ENCODE measurements around the gene SMOC2.

Gene SMOC2, protein sequence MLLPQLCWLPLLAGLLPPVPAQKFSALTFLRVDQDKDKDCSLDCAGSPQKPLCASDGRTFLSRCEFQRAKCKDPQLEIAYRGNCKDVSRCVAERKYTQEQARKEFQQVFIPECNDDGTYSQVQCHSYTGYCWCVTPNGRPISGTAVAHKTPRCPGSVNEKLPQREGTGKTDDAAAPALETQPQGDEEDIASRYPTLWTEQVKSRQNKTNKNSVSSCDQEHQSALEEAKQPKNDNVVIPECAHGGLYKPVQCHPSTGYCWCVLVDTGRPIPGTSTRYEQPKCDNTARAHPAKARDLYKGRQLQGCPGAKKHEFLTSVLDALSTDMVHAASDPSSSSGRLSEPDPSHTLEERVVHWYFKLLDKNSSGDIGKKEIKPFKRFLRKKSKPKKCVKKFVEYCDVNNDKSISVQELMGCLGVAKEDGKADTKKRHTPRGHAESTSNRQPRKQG

DNA sequence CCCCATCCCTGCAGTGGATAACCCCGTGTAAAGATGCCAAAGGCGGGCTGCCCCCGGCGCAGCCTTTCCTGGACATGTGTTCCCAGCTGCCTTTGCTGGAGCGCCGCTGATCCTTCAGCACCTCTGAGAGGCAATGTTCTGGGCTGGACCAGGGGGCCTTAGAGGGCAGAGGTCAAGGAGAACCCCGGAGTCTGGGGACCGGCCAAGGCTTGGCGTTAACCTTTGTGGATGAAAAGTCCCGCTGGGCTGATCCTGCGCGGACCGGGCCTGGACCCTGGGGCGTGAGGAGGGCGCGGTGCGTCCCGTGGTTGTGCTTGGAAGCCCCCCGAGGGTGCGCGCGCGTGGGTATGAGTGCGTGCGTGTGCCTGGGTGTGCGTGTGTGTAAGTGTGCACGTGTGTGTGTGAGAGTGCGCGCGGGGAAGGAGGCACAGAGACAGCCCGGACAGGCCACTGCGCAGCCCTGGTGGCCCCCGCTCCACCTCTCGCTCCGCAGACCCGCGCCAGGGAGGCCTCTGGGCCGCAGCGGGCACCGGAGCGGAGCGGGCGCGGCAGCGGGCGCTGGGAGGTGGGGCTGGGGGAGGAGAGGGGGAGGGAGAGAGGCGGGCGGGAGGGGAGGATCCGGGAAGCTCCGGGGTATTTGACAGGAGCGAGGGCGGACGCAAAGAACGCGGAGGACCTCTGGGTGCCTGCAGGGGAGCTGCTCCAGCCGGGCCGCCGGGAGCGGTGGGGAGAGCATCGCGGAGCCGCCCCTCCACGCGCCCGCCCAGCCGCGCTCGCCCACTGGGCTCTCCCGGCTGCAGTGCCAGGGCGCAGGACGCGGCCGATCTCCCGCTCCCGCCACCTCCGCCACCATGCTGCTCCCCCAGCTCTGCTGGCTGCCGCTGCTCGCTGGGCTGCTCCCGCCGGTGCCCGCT, at the start of gene SMOC2:
Gene SMOC2 (plus strand): TSS at position 665 of the 914 bp plus-strand sequence. CDS start 187 bp downstream, at position 852.
- no peak for DNase-seq (ENCODE audit: low read depth in 2 of 2)

DNA sequence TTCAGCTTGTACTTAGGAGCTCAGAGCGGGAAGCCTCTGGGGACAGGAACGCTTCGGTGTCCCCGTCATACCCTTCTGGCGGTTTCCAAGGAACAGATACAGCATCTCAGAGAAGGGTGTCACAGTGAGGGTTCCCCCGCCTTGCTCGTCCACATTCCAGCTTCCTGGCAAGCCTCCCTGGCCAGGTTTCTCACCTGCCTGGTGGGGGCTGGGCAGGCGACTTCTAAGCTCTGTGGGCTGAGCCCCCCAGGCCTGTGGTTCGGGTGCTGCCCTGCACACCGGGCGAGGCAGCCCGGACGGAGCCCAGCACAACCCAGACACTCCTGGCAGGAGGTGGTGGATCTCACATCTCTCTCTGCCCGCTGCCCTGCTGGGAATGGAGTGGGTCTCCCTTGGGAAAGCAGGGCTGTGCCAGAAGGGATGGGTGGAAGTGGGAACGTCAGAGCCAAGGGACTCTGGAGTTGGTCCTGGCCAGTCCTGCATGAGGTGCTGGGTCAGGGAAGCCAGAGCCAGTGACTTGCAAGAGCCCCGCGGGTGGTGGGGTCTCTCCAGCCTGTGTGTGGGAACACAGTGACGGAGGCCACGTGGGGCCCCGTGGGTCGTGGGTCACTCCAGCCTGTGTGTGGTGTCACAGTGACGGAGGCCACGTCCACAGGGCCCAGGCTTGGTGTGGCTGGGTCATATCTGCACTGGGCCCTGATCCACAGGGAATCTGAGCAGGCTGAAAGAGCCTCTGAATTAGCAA, 47.7 kb upstream of the SMOC2 start:
- no peak for DNase-seq (ENCODE audit: low read depth in 2 of 2)

DNA sequence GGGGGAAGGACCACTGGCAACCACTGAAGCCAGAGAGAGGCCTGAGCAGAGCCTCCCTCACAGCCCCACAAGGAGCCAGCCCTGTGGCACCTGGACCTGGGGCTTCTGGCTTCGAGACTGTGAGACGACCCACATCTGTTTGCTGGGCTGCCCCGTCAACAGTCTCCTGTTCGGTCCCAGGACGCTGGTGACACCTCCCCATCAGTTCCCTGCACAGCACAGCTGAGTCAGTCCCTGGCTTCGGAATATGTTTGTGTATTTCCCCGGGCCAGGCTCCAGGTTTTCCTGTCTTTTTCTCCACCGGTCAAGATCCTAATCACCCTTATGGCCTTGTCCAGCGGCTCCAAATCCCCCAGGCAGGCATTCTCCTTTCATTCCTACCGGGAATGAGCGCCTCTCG, 46.4 kb upstream of the SMOC2 start:
- no peak for DNase-seq (ENCODE audit: low read depth in 2 of 2)

DNA sequence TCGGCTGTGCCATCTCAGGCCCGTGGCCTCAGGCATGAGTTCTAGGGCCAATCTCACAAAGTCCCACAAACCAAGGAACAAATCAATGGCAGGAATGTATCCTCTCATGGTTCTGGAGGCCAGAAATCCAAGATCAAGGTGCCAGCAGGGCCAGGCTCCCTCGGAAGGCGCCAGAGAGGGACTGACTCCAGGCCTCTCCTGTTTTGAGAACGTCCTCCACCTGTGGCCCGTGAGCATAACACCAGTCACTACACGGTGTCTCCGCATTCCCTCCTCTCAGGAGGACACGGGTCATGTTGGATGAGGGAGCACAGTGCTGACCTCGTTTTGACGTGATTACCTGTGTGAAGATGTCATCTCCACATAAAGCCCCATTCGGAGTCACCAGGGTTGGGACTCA, 45.0 kb upstream of the SMOC2 start:
- DNase-seq (ENCODE audit: low read depth in 2 of 2), result no peak

DNA sequence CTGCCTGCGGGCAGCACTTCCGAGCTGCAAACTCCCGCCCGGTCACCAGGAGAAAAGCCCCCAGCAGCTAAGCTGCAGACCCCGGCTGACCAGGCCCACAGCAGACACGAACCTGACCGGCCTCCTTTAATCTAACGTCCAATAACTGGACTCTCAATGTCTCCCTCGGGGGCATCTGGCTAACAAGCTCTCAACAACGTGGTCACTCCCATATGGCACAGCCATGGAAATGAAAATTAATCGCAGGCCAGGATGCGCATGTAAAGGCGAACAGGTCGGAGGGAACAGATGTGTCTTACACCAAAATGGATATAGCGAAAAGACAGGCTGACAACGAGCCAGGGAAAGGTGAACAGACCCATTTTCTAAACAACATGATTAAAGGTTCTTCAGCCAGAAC, 44.4 kb upstream of the SMOC2 start:
- no peak for DNase-seq (ENCODE audit: low read depth in 2 of 2)

DNA sequence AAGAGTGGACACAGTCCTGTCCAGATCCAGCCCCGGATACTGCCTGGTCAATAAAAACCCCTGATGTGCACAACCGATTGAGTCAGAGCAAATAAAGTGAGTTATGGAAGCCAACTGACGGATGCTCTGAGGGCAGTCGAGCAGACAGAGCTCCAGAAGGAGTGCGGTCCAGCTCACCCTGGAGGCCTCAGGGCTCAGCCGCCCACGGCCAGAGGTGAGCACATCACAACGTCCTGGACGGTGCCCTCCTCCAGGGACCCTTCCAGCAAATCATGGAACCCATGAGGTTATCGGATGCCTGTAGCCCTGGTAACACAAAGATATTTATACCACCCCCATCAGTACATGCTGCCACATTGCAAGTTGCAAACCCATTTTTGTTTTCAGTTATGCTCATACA, 44.0 kb upstream of the SMOC2 start:
- no peak for DNase-seq (ENCODE audit: low read depth in 2 of 2)

DNA sequence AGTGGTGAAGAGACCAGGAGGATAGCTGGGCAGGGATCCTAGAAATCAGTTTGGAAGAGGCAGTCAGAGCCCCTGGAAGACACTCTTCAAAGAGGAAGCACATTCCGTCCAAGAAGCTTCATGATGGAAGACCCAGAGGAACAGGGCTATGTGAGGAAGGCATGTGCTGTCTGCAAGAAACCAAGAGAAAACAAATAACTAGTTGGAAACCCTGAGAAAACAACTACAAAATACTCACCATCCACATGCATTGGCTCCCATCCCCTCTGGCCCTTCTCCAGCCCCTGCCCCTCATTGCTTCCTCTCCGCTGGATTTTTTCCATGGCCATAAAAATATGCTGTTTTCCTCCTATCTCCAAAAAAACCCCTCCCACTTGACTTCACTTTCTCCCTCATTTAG, 40.9 kb upstream of the SMOC2 start:
- DNase-seq (ENCODE audit: low read depth in 2 of 2), result no peak

DNA sequence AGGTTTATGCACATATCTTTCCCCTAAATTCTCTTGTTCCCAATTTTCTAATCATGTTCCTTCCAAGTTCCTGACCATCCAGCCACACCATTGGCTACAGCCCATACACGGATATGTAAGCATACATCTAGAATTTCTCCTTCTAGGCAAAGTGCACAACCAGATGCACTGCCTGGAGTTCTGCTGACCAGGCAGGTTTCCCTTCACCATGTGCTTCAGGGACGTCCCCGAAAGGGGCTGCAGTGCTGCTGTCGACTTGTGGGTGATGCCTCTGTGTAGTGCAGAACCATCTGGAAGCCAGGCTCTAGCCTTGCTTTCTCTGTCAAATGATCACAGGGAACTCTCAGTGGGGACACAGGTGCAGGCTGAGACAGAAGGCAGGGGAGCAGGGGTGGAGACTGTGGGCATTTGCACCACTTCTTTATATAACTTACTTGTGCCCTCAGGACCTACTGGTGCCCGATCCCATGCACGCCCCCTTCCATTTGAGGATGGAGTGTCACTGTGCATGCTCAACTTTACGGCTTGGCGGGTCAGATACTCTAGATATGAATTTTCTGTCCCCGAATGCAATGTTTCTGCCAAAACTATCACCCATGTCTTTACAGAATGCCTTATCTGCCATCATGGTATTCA, 37.5 kb upstream of the SMOC2 start:
- DNase-seq (ENCODE audit: low read depth in 2 of 2), result no peak

DNA sequence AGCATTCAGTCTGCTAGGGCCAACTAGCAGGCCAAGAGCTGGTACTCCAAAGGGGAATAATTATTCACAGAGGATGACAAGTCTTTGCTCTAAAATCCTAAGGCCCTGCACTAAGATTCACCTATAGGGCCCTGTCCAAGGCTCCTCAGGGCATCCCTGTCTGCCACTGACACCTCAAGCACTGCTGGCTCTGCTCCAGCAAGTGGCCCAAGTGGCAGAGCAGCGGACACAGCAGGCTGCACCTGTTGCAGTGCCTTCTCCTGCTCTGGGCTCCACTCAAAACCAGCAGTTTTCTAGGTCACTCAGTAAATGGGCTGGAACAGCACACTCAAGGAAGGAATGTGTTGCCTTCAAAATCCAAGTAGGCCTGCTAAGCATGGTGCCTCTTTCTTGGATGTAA, 36.4 kb upstream of the SMOC2 start:
- DNase-seq (ENCODE audit: low read depth in 2 of 2), result no peak

DNA sequence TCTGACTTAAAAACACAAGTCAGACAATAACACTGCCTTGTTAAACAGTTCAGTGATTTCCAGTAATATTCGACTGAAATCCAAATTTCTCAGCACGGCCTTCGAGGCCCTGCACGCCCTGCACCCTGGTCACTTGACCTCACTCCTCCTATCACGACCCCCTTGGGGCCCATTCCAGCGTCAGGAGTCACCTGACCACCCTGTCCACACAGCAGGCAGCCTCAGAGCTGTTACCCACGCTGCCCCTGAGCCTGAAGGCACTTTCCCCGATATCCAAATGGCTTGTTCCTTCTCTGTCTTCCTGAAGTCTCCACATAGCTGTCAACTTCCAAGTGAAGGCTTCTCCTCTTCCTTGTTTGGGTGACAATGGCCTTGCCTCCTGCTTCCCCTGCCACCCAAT, 33.1 kb upstream of the SMOC2 start:
- DNase-seq (ENCODE audit: low read depth in 2 of 2), result no peak

DNA sequence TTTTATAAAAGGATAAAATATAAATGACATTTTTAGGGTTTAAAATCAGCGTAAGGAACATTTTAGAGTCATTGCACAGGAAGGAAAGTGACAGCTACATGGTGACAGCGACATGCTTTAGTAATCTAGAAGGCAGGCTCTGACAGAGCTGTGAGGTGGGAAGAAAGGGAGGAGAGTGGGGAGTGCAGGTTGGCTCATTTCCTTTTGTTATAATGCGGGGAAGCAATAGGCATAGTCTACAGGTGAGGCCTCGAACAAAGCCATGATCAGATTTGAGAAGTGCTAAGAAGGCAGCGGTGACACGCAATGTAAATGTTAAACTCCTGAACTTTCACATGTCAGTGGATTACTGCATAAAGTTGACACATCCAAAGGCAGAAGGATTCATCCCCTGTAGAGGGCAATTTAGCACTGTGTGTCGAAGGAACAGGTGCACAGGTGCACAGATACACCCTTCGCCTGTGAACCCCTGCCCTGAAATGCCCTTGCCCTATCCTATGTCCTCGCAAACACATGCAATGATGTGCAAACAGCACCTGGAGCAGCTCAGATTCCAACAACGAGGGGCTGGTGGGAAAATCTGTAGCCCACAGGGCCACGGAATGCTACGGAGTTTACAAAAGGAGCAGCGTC, 32.4 kb upstream of the SMOC2 start:
- DNase-seq (ENCODE audit: low read depth in 2 of 2), result no peak

DNA sequence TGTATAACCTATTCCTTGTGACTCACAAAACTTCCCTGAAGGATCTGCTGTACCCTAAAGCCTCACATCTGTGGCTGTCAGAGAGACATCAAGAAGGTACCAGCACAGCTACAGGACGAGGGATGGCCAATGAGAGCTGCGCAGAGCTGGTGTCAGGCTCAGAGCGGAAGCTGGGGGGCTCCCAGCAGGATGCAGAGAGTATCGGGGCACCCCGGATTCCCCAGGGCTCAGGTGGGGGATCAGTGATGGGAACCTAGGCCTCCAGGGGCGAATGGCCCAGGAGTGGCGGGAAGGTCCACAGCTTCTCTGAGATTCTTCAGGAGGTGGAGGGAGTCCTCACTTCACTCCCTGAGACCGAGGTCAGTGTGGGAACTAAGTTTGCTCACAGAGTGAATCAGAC, 30.9 kb upstream of the SMOC2 start:
- no peak for DNase-seq (ENCODE audit: low read depth in 2 of 2)

DNA sequence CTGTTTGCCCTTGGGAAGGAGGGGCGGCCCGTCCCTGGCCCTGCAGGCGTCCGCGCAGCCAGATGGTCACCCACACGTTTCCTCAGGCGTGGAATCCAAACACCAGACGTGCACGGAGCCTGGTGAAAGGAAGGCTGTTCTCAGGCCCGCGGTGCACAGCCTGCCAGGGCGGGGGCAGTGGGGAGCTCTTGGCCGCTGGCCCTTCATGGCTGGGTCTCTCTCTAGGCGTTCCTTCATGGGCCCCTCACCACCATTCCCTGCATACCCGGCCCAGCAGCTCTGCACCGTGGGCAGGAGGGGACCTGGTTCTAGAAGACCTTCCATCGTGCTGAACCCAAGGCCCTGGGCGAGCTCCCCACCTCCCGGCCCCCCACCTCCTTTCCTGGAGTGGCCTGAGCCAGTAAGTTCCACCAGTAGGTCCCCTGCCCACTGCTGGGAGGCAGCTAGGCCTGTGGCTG, 30.4 kb upstream of the SMOC2 start:
- no peak for DNase-seq (ENCODE audit: low read depth in 2 of 2)

DNA sequence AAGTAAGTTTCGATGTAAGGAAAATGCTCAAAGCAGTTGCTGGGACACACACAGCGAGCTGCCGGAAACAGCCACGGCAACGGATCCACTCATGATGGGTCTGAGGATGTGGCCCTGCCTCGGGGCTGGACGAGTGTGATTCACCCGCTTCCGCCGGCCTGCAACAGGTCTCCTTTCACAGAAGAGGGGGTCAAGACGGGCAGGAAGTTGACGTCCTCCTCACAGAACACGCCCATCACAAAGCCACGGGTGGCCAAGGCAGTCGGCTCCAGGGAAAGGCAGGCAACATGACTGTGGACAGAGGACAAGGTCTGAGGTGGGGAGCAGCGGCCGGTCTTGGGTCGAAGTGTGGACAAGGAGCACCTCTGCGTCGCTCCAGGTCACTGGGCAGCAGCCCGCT, 29.9 kb upstream of the SMOC2 start:
- no peak for DNase-seq (ENCODE audit: low read depth in 2 of 2)

DNA sequence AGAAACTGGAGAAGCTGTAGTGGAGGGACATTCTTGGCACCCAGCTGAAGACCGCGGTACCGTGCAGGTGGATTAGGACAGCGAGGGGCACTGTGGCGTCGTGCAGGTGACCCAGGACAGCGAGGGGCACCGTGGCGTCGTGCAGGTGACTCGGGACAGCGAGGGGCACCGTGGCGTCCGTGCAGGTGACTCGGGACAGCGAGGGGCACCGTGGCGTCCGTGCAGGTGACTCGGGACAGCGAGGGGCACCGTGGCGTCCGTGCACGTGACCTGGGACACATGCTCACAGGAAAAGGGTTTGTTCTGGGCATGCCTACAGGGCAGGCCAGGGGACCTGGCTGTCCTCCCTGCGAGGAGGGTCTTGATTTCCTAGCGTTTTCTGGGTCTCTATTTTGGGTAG, 29.2 kb upstream of the SMOC2 start:
- DNase-seq (ENCODE audit: low read depth in 2 of 2), result no peak

DNA sequence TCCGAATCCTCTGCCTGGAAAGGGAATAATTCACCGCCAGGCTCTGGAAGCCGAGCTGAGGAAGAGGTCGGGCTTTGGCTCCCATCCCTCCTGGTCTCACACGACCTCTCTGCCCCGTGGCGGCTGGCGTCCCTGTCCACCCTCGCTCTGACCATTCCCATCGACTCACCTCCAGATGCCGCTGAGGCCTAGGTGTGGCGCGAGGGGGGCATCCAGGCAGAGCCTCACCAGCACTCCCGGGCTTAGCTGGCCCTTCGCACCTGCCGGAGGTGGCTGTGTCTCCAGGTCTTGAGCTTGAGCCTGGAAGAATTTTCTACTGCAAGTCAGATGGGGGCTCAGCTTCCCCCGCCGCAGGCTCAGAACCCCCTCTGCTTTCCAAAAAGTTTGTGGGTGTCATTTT, 28.5 kb upstream of the SMOC2 start:
- DNase-seq (ENCODE audit: low read depth in 2 of 2), result no peak

DNA sequence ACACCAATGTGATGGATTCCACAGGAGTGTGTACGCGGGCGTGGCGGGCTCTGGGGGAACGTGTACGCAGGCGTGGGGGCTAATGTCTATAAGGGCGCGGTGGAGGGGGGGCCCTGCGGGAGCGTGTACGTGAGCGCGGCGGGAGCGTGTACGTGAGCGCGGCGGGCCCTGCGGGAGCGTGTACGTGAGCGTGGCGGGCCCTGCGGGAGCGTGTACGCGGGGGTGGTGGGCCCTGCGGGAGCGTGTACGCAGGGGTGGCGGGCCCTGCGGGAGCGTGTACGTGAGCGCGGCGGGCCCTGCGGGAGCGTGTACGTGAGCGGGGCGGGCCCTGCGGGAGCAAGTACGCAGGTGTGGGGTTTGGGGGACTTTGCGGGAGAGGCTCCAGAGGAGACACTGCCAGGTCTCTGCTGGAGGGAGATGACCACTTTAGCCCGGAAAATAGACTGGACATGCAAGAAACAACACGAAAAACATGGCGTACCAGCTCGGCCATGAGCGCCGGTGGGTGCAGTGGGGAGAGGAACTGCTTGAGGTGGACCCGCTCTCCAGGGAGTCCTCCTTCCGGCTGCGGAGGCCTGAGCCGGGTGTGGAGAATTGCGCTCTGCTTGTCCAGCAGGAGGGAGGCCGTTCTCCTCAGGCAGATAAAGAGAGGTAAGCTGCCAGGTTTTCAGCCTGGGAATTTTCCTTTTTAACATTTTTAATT, 27.8 kb upstream of the SMOC2 start:
- DNase-seq (ENCODE audit: low read depth in 2 of 2), result no peak

DNA sequence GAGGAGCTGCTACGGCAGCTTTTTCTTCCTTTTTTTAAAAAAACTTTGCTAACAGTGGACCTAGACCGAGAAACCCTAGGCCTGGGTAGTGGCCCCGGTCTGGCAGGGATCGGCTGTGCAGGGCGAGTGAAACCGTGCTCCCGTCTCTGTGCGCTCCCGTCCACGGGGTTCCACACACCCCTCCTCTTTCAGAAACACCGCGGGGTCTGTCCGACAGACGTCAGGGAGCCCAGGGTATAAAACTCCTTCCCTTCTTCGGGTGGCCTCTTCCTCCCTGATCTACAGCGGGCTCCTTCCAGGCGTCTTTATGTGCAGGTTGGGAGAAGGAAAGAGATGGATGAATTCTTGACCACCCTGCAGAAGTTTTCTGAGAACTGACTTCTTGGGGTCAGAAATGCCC, 27.1 kb upstream of the SMOC2 start:
- no peak for DNase-seq (ENCODE audit: low read depth in 2 of 2)

DNA sequence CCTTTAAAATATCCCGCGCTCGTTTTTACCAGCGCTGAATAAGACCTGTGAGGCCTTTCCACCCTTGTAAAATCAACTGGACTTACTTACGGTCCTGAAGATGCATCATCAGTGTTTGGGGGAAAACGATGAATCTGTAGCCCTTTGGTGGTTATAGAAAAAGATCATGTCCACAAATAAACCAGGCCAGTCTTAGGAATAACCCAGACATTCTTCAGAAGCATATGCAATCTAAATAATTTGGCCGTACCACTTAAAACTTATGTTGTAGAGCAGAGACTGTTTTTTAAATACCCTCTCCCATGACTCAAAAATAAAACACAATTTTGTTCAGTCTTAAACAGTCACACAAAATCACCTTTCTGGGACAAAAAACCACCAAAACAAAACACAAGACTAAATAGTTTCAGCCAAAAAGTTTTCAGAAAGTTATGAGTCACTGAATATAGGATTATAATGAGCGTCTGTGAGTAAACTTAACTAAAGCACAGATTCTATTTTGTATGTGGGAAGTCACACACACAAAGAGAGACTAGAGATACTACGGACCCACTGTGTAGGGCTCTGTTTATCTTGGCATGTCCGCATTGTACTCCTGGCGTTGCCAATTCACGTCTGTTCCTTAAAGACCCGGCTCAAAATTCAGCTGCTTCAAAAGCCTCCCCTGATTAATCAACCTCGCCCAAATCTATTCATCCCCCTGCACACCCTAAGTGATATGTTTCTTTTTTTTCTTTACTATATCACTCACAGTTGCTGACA, 26.5 kb upstream of the SMOC2 start:
- no peak for DNase-seq (ENCODE audit: low read depth in 2 of 2)
